Hematopoietic multipotent progenitor cell (in vitro differentiated cells): ENCODE data around the gene TEX52. TPM values are rescaled to one million over a fixed set of nuclear protein-coding genes. Genes with fewer than 3 reads are reported as not detected.

Experiments
- DNase-seq, 3 donors: peaks; one replicate each; pipeline ENCODE4 v3.0.0-alpha.2; 2011 to 2015; ENCODE audit warnings: low read depth in 2 of 3, low spot score in 2 of 3
- total RNA-seq: library from RNA; depleted of rRNA; stranded (reverse); fragments of >200 nt; gene quantifications from one replicate; pipeline ENCODE4 v1.2.3, GENCODE V29; 2012

TEX52 gene
- total RNA-seq, 1 donor = under 0.01 TPM

DNA sequence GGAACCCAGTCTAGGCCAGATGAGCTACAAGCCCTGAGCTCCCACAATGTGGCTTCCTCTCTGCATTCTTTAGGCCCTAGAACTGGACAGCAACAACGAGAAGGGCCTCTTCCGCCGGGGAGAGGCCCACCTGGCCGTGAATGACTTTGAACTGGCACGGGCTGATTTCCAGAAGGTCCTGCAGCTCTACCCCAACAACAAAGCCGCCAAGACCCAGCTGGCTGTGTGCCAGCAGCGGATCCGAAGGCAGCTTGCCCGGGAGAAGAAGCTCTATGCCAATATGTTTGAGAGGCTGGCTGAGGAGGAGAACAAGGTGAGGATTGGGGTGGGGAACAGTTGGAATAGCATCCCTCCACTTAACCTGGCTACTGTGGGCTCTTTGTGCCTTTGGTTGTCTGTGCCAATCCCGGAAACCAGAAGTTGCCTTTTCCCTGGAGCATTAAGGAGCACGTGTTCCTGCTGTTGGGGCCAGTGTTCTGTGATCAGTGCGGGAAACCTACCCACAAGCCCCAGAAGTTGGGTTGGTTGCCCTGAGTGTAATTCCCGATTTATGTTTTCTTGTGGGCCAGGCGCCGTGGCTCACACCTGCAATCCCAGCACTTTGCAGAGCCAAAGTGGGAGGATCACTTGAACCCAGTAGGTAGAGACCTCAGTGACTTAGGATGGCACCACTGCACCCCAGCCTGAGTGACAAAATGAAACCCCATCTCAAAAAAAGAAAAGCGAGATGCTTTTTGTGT is 55.6 kb downstream of the TEX52 start:
- no peak for DNase-seq

DNA sequence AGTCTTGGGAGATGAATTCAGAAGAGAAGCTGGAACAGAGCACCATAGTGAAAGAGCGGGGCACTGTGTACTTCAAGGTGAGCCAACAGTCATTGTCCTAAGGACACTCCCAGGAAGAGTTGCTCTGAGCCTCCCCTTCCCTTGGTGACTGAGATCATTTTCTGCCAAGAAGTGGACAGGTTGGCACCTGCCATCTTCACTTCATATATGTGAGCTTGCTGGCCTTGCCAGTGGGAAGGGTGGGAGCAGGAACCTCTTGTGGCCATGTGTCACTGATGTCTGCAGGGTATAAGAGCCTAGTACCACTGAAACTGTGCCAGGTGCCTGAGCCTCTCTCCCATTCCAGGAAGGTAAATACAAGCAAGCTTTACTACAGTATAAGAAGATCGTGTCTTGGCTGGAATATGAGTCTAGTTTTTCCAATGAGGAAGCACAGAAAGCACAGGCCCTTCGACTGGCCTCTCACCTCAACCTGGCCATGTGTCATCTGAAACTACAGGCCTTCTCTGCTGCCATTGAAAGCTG is 56.7 kb downstream of the TEX52 start:
- no peak for DNase-seq

Other genes with a start within 250 kb of the TEX52 start
- gene FKBP4, start 62.1 kb downstream of the TEX52 start, total RNA-seq = 34.2 TPM
- 58.7 TPM for gene ITFG2, start 44.4 kb downstream of the TEX52 start, total RNA-seq
- not detected for gene NRIP2, start 22.0 kb downstream of the TEX52 start, total RNA-seq
- gene FOXM1, start 20.1 kb upstream of the TEX52 start, total RNA-seq = 4.0 TPM
- gene RHNO1, start 20.2 kb upstream of the TEX52 start, total RNA-seq = 22.4 TPM
- 6.5 TPM for gene TULP3, start 33.9 kb upstream of the TEX52 start, total RNA-seq
- 0.27 TPM for gene TEAD4, start 102.4 kb upstream of the TEX52 start, total RNA-seq
- 0.54 TPM for gene TSPAN9, start 220.3 kb upstream of the TEX52 start, total RNA-seq